H9 (cell line): ENCODE data around the gene TRIM52. TPM values are rescaled to one million over a fixed set of nuclear protein-coding genes. Genes with fewer than 3 reads are reported as not detected.
A peak's percentile ranks its signal among the peaks of the same experiment; 100 is the strongest.
"Not testable (repeated sequence)": the region's sequence is repeated elsewhere in the genome, so short reads cannot be mapped to it uniquely, and the experiment has no call there.

Source experiments
- DNase-seq: peaks from one replicate; pipeline ENCODE4 v3.0.0-alpha.2; 2017
- H2AFZ ChIP-seq: one replicate; pipeline ENCODE4 v1.6.1; 2013; ENCODE audit warnings: mild to moderate bottlenecking, low read length, control low read depth, moderate library complexity
- H2AK5ac ChIP-seq: 2 replicates; pipeline ENCODE4 v1.6.1; 2013; ENCODE audit warnings: low read length, control low read depth, mixed read lengths; ENCODE audit not compliant: insufficient read length
- H2BK120ac ChIP-seq: one replicate; pipeline ENCODE4 v1.6.1; 2013; ENCODE audit warnings: low read depth, mild to moderate bottlenecking, low read length, control low read depth, inconsistent platforms; ENCODE audit not compliant: poor library complexity, severe bottlenecking
- H2BK12ac ChIP-seq: 2 replicates; pipeline ENCODE4 v1.6.1; 2013; ENCODE audit warnings: low read length, control low read depth, mixed read lengths, low read depth; ENCODE audit not compliant: insufficient read length
- H2BK15ac ChIP-seq: 2 replicates; pipeline ENCODE4 v1.6.1; 2013; ENCODE audit warnings: low read depth, low read length, control low read depth
- H2BK20ac ChIP-seq: one replicate; pipeline ENCODE4 v1.6.1; 2013; ENCODE audit warnings: low read depth, mild to moderate bottlenecking, low read length, control low read depth, inconsistent platforms; ENCODE audit not compliant: poor library complexity, severe bottlenecking
- H2BK5ac ChIP-seq: 2 replicates; pipeline ENCODE4 v1.6.1; 2013; ENCODE audit warnings: low read length, control low read depth, mixed read lengths; ENCODE audit not compliant: insufficient read length
- H3K14ac ChIP-seq: 2 replicates; pipeline ENCODE4 v1.6.1; 2013; ENCODE audit warnings: low read length, control low read depth; ENCODE audit not compliant: insufficient read depth
- H3K18ac ChIP-seq: 2 replicates; pipeline ENCODE4 v1.6.1; 2013; ENCODE audit warnings: low read depth, mild to moderate bottlenecking, mixed read lengths, low read length, control low read depth; ENCODE audit not compliant: insufficient read length
- H3K23ac ChIP-seq: 2 replicates; pipeline ENCODE4 v1.6.1; 2013; ENCODE audit warnings: low read length, control low read depth, mixed read lengths, low read depth; ENCODE audit not compliant: insufficient read length
- H3K23me2 ChIP-seq: 2 replicates; pipeline ENCODE4 v1.6.1; 2013; ENCODE audit warnings: low read depth, mild to moderate bottlenecking, mixed read lengths, low read length, control low read depth; ENCODE audit not compliant: insufficient read length, poor library complexity, severe bottlenecking
- H3K27ac ChIP-seq: 2 replicates; pipeline ENCODE4 v1.5.1; 2013; ENCODE audit warnings: low read length, control low read depth, mixed read lengths, low read depth; ENCODE audit not compliant: insufficient read length
- H3K27me3 ChIP-seq: 2 replicates; pipeline ENCODE4 v1.6.1; 2013; ENCODE audit warnings: low read length, control low read depth, inconsistent platforms; ENCODE audit not compliant: insufficient read depth
- H3K4ac ChIP-seq: 2 replicates; pipeline ENCODE4 v1.6.1; 2013; ENCODE audit warnings: low read depth, mild to moderate bottlenecking, control low read depth, inconsistent platforms, low read length, moderate library complexity
- H3K4me1 ChIP-seq: 2 replicates; pipeline ENCODE4 v1.6.1; 2013; ENCODE audit warnings: low read length, control low read depth, inconsistent platforms; ENCODE audit not compliant: insufficient read depth
- H3K4me2 ChIP-seq: 2 replicates; pipeline ENCODE4 v1.6.1; 2013; ENCODE audit warnings: low read length, control low read depth, mixed read lengths; ENCODE audit not compliant: insufficient read length, insufficient read depth
- H3K56ac ChIP-seq: 2 replicates; pipeline ENCODE4 v1.6.1; 2013; ENCODE audit warnings: low read depth, mild to moderate bottlenecking, mixed read lengths, low read length, control low read depth; ENCODE audit not compliant: insufficient read length
- H3K79me1 ChIP-seq: 2 replicates; pipeline ENCODE4 v1.6.1; 2013; ENCODE audit warnings: low read depth, mild to moderate bottlenecking, moderate library complexity, low read length, control low read depth, inconsistent platforms; ENCODE audit not compliant: insufficient read depth, poor library complexity, severe bottlenecking
- H3K79me2 ChIP-seq: 2 replicates; pipeline ENCODE4 v1.6.1; 2013; ENCODE audit warnings: low read length, control low read depth, inconsistent platforms; ENCODE audit not compliant: insufficient read depth
- H3K9ac ChIP-seq: 2 replicates; pipeline ENCODE4 v1.6.1; 2013; ENCODE audit warnings: low read length, control low read depth, mixed read lengths; ENCODE audit not compliant: insufficient read length; ENCODE audit errors: extremely low read depth
- H3K9me3 ChIP-seq: one replicate; pipeline ENCODE4 v1.6.1; 2013; ENCODE audit warnings: low read depth, low read length, inconsistent platforms; ENCODE audit not compliant: control insufficient read depth
- H3T11ph ChIP-seq: one replicate; pipeline ENCODE4 v1.6.1; 2013; ENCODE audit warnings: mild to moderate bottlenecking, low read length, control low read depth, inconsistent platforms
- H4K20me1 ChIP-seq: one replicate; pipeline ENCODE4 v1.6.1; 2013; ENCODE audit not compliant: control insufficient read depth, insufficient read length, insufficient read depth
- H4K5ac ChIP-seq: 2 replicates; pipeline ENCODE4 v1.6.1; 2013; ENCODE audit warnings: low read depth, mild to moderate bottlenecking, mixed read lengths, low read length, control low read depth; ENCODE audit not compliant: insufficient read length
- H4K8ac ChIP-seq: replicated peaks from 2 replicates; pipeline ENCODE4 v1.6.1; 2013; ENCODE audit warnings: low read length, control low read depth, mixed read lengths, low read depth; ENCODE audit not compliant: insufficient read length
- H4K91ac ChIP-seq: 2 replicates; pipeline ENCODE4 v1.6.1; 2013; ENCODE audit warnings: low read depth, mild to moderate bottlenecking, moderate library complexity, mixed read lengths, low read length, control low read depth; ENCODE audit not compliant: insufficient read length
- H3K27ac Mint-ChIP-seq, 3 experiments: 2 replicates in 2 of 3; 3 replicates in 1 of 3; pipeline ENCODE4 v1.8.0; 2020 to 2021; ENCODE audit warnings: mixed read lengths in 3 of 3, mild to moderate bottlenecking in 1 of 3, moderate library complexity in 1 of 3
- H3K27me3 Mint-ChIP-seq: 2 replicates; pipeline ENCODE4 v1.8.0; 2021; ENCODE audit warnings: low read depth, mild to moderate bottlenecking, moderate library complexity, mixed read lengths
- H3K36me3 Mint-ChIP-seq, 3 experiments: 2 replicates in 2 of 3; 3 replicates in 1 of 3; pipeline ENCODE4 v1.8.0; 2020 to 2021; ENCODE audit warnings: low read depth in 3 of 3, mixed read lengths in 3 of 3; ENCODE audit not compliant: insufficient read depth in 1 of 3
- H3K4me1 Mint-ChIP-seq, 2 experiments: 2 replicates each; pipeline ENCODE4 v1.8.0; 2020; ENCODE audit warnings: mixed read lengths in 2 of 2
- H3K4me3 Mint-ChIP-seq, 2 experiments: 2 replicates in 1 of 2; 3 replicates in 1 of 2; pipeline ENCODE4 v1.8.0; 2020 to 2021; ENCODE audit warnings: mild to moderate bottlenecking in 2 of 2, mixed read lengths in 2 of 2, moderate library complexity in 1 of 2
- H3K9me3 Mint-ChIP-seq, 2 experiments: 2 replicates in 1 of 2; 3 replicates in 1 of 2; pipeline ENCODE4 v1.8.0; 2020; ENCODE audit warnings: mild to moderate bottlenecking in 2 of 2, mixed read lengths in 2 of 2, moderate library complexity in 1 of 2
- CTCF ChIP-seq: fragments of 200-600 bp; sonication (generic); conservative IDR thresholded peaks from 3 replicates; pipeline ENCODE4 v1.8.0; 2021; ENCODE audit warnings: antibody characterized with exemption, mild to moderate bottlenecking
- WGBS: extraction: QIAGEN DNeasy Blood & Tissue Kit; methylation state at CpG from one replicate; pipeline ENCODE4 v1.1.7; 2013; ENCODE audit warnings: missing lambda C conversion rate, low lambda C conversion rate, mixed read lengths; ENCODE audit not compliant: insufficient read length; ENCODE audit errors: extremely low coverage; 5-methylcytosine and 5-hydroxymethylcytosine counted together
- long read RNA-seq: library from polyadenylated mRNA; unstranded; transcript quantifications from one replicate; pipeline ENCODE4 v2.0.0, GENCODE V29; 2020
- total RNA-seq: library from RNA; stranded (reverse); gene quantifications from 2 replicates; pipeline ENCODE4 v1.2.1, GENCODE V29; 2021

Gene TRIM52
- 5.1 and 5.7 TPM in 2 replicates for total RNA-seq
- long read RNA-seq, transcript TRIM52-202 (2 exons, 633 nt) = major isoform, 6 of 9 reads
- long read RNA-seq, partial matches to known transcripts = 0 of 9 reads
- long read RNA-seq, other reads (novel, unspliced or antisense) = 0 of 9 reads

DNA sequence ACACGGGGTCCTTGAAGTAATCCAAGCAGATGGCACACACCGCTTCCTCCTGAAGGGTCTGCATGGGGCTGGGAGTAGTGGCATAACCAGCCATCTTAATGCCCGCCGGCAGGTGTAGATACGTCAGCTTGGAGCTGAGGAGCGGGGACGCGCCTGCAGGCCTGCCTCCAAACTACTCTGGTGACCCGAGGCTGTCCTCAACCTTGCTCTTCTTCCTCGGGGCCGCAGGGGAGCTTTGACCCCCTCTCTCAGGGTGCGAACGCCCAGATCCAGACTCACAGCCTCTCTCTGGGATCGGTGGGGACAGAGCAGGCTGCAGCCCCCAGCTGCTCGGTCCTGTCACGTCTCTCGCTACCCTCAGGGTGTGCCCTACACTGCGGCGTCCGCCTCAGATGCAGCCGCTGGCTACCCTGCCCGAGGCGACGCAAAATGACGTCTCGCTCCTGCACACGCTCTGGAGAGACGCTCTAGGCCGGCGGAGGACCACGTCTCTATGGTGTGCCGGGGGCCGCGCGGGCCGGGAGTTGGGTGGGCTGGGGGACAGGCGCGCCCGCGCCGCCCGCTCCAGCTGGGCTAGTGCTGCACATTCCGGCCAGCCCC is at the start of gene TRIM52:
Gene TRIM52 (minus strand): TSS at position 424 of the 600 bp plus-strand sequence. CDS start 330 bp downstream, at position 94.
- H3K9me3 Mint-ChIP-seq = no peaks in the 10 kb centered on the region
- no peak; the same call in 2 of the 3 replicates for TF ChIP-seq CTCF
- no peak within 1 kb of the TSS for H2BK20ac ChIP-seq
- H3K27ac ChIP-seq = no peak within 1 kb of the TSS
- H3K23me2 ChIP-seq = peaks cover 17% of the 10 kb centered on the region
- H3K27me3 Mint-ChIP-seq = no peaks in the 10 kb centered on the region
- H3K18ac ChIP-seq = peak within 1 kb of the TSS; percentile 73
- no peak within 1 kb of the TSS for H2BK12ac ChIP-seq
- peak; percentile 96 for DNase-seq
- H4K8ac ChIP-seq = no peak within 1 kb of the TSS
- peak within 1 kb of the TSS; percentile 95 to 96 (median 96) for H3K27ac Mint-ChIP-seq
- no peak within 1 kb of the TSS for H3K56ac ChIP-seq
- H3K9ac ChIP-seq = peak within 1 kb of the TSS; percentile 66
- H3K4me3 Mint-ChIP-seq = peak within 1 kb of the TSS; percentile 89 to 93
- H2AK5ac ChIP-seq = no peak within 1 kb of the TSS
- no peaks in the 10 kb centered on the region for H3K9me3 ChIP-seq
- H3K23ac ChIP-seq = no peak within 1 kb of the TSS
- H3K4me1 Mint-ChIP-seq = peaks cover 24 to 29% of the 10 kb centered on the region in 2 experiments
- no peaks in the 10 kb centered on the region for H3K27me3 ChIP-seq
- peak within 1 kb of the TSS; percentile 64 for H3K14ac ChIP-seq
- H4K91ac ChIP-seq = no peak within 1 kb of the TSS
- no CpG with 5 or more reads among the region's 43 CpGs for WGBS
- no peak within 1 kb of the TSS for H3K4ac ChIP-seq
- no peak within 1 kb of the TSS for H2BK120ac ChIP-seq
- no peaks in the 10 kb centered on the region for H4K20me1 ChIP-seq
- H3K4me1 ChIP-seq = peaks cover 2% of the 10 kb centered on the region; the same call in 1 of the 2 replicates
- peaks cover 4% of the 10 kb centered on the region for H3K79me1 ChIP-seq
- H2AFZ ChIP-seq = no peak within 1 kb of the TSS
- H2BK5ac ChIP-seq = no peak within 1 kb of the TSS
- no peak within 1 kb of the TSS for H3T11ph ChIP-seq
- peaks cover 14 to 23% (median 23%) of the 10 kb centered on the region in 3 experiments; a peak in 6 of 7 replicates for H3K36me3 Mint-ChIP-seq
- H3K79me2 ChIP-seq = peaks cover 2% of the 10 kb centered on the region; the same call in 1 of the 2 replicates
- peak within 1 kb of the TSS; percentile 99 for H3K4me2 ChIP-seq
- no peak within 1 kb of the TSS for H4K5ac ChIP-seq
- no peak within 1 kb of the TSS for H2BK15ac ChIP-seq

- not testable (repeated sequence) for H3K27ac Mint-ChIP-seq, H4K8ac ChIP-seq, H4K91ac ChIP-seq, H2BK15ac ChIP-seq, H3K4me1 Mint-ChIP-seq, H3K23ac ChIP-seq, H3K4me1 ChIP-seq, H3K79me2 ChIP-seq, DNase-seq, H3K18ac ChIP-seq, H4K5ac ChIP-seq, H3K4me2 ChIP-seq, H3K9ac ChIP-seq, H3K27me3 Mint-ChIP-seq, H3K23me2 ChIP-seq, H4K20me1 ChIP-seq, H2AFZ ChIP-seq, H2BK20ac ChIP-seq, H2AK5ac ChIP-seq, H3K27me3 ChIP-seq, H3K79me1 ChIP-seq, H3K56ac ChIP-seq, H3K9me3 ChIP-seq, H3K27ac ChIP-seq, H2BK5ac ChIP-seq, H3T11ph ChIP-seq, H3K14ac ChIP-seq, H3K9me3 Mint-ChIP-seq, H2BK12ac ChIP-seq, H3K4me3 Mint-ChIP-seq, H3K4ac ChIP-seq, H2BK120ac ChIP-seq
- WGBS = no CpG with 5 or more reads among the region's 1 CpG
- peaks cover 12 to 43% (median 40%) of the 10 kb centered on the region in 3 experiments; a peak in 6 of 7 replicates for H3K36me3 Mint-ChIP-seq
Observed at GRCh38 chr5:181287331-181287730, 26.4 kb upstream of the TRIM52 start.
